ENCODE measurements around the gene HS1BP3. TPM values are rescaled to one million over a fixed set of nuclear protein-coding genes. Genes with fewer than 3 reads are reported as not detected.

Gene HS1BP3
- total and polyA plus RNA-seq, 9 of the 15 experiments (the other 6 are each of a cell fraction or from before 2014, with no cell fraction given): 0.41 to 8.3 (median 5.9) TPM

- Histone ChIP-seq H3K4me1 (replicated peaks in 1 of 2; ENCODE audit: control insufficient read depth in 2 of 2, insufficient read depth in 2 of 2, low read length in 2 of 2) (peaks cover 0 to 6% of the 10 kb centered on the region in 2 experiments; a peak in 2 of 5 replicates), H3K79me2 (ENCODE audit: control insufficient read depth, insufficient read depth, low read length) (no peaks in the 10 kb centered on the region), H3K27ac (ENCODE audit: extremely low read depth, low read depth, low read length) (no peak overlapping the region), H3K27me3 (ENCODE audit: control insufficient read depth in 2 of 2, insufficient read depth in 2 of 2, low read length in 2 of 2) (no peaks in the 10 kb centered on the region), H4K20me1 (replicated peaks; ENCODE audit: control insufficient read depth, insufficient read depth, low read length) (no peaks in the 10 kb centered on the region), H3K36me3 (ENCODE audit: control insufficient read depth, insufficient read depth, low read length) (peaks cover 46% of the 10 kb centered on the region; the same call in 2 of the 3 replicates), H3K9me3 (replicated peaks; ENCODE audit: control insufficient read depth, insufficient read depth, low read depth, low read length) (no peaks in the 10 kb centered on the region), H3K9ac (ENCODE audit: insufficient read depth in 1 of 2, low read depth in 2 of 2, low read length in 2 of 2) (no peak overlapping the region), H3K4me2 (ENCODE audit: insufficient read depth, low read length) (no peak overlapping the region), H2AFZ (ENCODE audit: low read depth, low read length) (no peak overlapping the region), H3K9me1 (ENCODE audit: control insufficient read depth, insufficient read depth, low read length) (no peaks in the 10 kb centered on the region), H3K4me3 (no peak overlapping the region)
- CTCF ChIA-PET (ENCODE audit: low intra/inter-chr PET ratio): no interaction called here
- in situ Hi-C loops (cut with MboI): no loop called here
- FAIRE-seq (no peak), ATAC-seq (no peak), DNase-seq (ENCODE audit: extremely low read depth in 1 of 4, low spot score in 3 of 4) (no peak)
- no TSS peak for BruUV-seq (replicated peaks)
- TF ChIP-seq ZNF717 (CRISPR knock-in tag; IDR thresholded peaks at IDR 0.05): no peak
- no peak for TF ChIP-seq ZNF121 (CRISPR knock-in tag; conservative IDR thresholded peaks at IDR 0.05)
- TF ChIP-seq FOXA3 (CRISPR knock-in tag; conservative IDR thresholded peaks at IDR 0.05 in 1 of 2, IDR thresholded peaks at IDR 0.05 in 1 of 2): no peak
- no peak for TF ChIP-seq CREB1 (IDR thresholded peaks at IDR 0.05)
- TF ChIP-seq CREB1 (CRISPR knock-in tag; IDR thresholded peaks at IDR 0.05): no peak
- no peak for TF ChIP-seq NCOA6 (IDR thresholded peaks at IDR 0.05)
- TF ChIP-seq MYNN (IDR thresholded peaks at IDR 0.05): no peak
- TF ChIP-seq MYNN (CRISPR knock-in tag; IDR thresholded peaks at IDR 0.05): no peak
- no peak for TF ChIP-seq HEY1 (CRISPR knock-in tag; IDR thresholded peaks at IDR 0.05; ENCODE audit: borderline replicate concordance)
- no peak for TF ChIP-seq KLF16 (IDR thresholded peaks at IDR 0.05)
- no peak for TF ChIP-seq NR2F6 (CRISPR knock-in tag; IDR thresholded peaks at IDR 0.05)
- no peak for TF ChIP-seq SMC3 (conservative IDR thresholded peaks at IDR 0.05; ENCODE audit: insufficient read depth, low read depth, low read length)
- no peak for TF ChIP-seq ZNF274 (IDR thresholded peaks at IDR 0.05; ENCODE audit: borderline replicate concordance, low read depth, low read length)
- TF ChIP-seq ETS2 (tag; IDR thresholded peaks at IDR 0.05; ENCODE audit: borderline replicate concordance, poor library complexity, severe bottlenecking): no peak
- TF ChIP-seq HOXB6 (CRISPR knock-in tag; IDR thresholded peaks at IDR 0.05; ENCODE audit: borderline replicate concordance): no peak
- TF ChIP-seq POLR2AphosphoS5 (IDR thresholded peaks at IDR 0.05; ENCODE audit: control insufficient read depth, insufficient read depth, low read depth, low read length): no peak
- TF ChIP-seq THRAP3 (IDR thresholded peaks at IDR 0.05; ENCODE audit: borderline replicate concordance): no peak
- TF ChIP-seq SETDB1 (IDR thresholded peaks at IDR 0.05; ENCODE audit: low read length): no peak
- POLR2A ChIA-PET: interaction anchor here (0.7 kb wide), 1 partner anchor 10 kb away, joined by 4 read pairs; no protein-coding TSS in a partner anchor
- intact Hi-C loops (cut with micrococcal nuclease): loop anchor here (10.0 kb wide), 1 partner anchor 135 kb away; the partner anchor contains the start of gene LDAH
- 80% methylated on average over 11 of the region's 11 CpGs for WGBS (ENCODE audit: insufficient coverage, low coverage, missing lambda C conversion rate)
These were observed 38.7 kb upstream of the HS1BP3 start for GRCh38 chr2:20689428-20690264.
